Activated CD4-positive, alpha-beta T cell treated with anti-CD3 and anti-CD28 coated beads, Interleukin-2, amount 50 U/mL, for 4 hours (primary cell): ENCODE data around the gene GFOD1.
"Not testable (repeated sequence)": the region's sequence is repeated elsewhere in the genome, so short reads cannot be mapped to it uniquely, and the experiment has no call there.

ENCODE experiments used
- DNase-seq, 2 experiments: peaks; one replicate each; pipeline ENCODE4 v3.0.0-alpha.2; 2020

The GFOD1 gene

DNA sequence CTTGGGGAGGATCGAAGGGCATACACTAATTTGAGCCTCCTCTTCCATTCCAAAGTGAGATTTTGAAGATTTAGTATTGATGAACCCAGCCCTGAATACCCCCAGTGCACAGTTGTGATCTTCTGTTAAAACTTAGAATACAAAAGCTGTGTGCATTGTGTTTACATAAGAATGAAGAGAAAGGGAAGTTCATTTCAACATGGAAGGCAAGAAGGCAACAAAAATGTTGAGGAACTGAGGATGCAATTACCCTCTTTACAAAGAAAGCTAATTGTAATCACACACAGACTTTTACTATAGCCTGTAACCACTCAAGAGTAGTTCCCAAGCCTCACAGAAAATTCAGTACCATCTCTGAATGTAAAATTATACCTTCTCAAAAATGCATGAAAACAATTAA lies 49.3 kb downstream of the GFOD1 start:
- DNase-seq: no peak

DNA sequence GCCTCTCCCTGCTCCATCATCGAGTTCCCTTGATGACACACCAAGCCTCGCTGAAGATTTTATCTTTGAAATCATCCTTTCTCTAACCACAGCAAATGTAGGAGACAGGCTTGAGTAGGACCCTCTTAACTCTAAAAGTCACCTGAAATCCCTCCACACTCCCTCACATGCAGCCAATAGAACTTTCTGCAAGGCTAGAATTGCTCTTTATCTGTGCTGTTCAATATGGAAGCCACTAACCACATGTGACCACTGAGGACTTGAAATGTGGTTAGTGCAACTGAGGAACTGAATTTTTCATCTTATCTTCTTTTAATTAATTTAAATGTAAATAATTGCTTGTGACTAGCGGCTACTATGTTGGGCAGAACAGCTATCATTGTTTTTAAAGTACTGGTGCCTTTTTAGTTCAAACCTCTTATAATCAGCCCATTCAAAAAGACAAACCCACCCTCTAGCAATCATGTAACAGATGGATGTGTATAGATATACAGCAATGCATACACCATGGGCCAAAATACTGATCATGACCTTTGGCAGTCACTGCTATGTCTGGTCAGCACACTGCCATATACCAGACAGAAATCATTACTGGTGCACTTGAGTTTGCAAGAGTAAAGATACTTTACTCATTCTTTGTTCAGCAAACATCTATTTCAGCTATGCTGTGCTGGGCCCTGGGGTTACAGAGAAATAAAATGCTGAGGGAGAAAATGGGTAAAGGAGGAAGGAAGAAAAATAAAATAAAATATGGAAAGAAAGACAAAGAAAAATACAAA lies 50.0 kb downstream of the GFOD1 start:
- DNase-seq: no peak

DNA sequence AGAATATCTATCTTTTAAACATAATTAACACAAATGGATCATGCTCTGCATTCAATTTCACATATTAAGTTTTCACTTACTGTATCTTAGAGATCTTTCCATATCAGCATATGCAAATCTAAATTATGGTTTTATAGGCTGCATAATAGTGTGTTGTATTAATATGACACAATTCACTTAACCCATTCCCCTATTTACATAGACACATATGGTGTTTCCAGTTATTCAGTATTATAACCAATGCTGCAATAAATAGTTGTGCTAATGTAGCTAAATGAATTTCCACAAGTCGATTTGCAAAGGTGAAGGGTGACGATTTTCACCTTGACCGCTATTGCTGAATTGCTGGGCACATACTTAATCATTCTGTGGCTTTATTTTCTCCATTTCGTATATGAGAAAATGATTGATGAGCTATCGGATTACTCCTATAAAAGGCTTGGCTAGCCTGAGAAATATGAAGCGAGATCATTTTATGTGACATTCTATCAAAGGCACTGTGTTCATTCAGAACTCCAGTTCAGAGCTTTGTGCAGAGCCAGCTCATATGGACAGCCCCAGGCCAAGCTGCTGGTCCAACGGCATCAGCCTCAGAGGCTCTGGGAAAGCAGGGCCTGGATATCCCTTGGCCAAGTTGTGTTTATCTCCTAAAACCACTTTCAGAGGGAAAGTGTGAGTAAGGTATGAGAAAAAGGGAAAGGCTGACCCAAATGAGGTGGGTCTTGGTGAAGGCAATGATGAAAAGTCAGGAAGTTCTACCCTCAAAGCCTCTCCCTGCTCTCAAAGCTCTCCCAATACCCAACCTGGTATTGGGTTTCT lies 50.8 kb downstream of the GFOD1 start:
- no peak for DNase-seq

DNA sequence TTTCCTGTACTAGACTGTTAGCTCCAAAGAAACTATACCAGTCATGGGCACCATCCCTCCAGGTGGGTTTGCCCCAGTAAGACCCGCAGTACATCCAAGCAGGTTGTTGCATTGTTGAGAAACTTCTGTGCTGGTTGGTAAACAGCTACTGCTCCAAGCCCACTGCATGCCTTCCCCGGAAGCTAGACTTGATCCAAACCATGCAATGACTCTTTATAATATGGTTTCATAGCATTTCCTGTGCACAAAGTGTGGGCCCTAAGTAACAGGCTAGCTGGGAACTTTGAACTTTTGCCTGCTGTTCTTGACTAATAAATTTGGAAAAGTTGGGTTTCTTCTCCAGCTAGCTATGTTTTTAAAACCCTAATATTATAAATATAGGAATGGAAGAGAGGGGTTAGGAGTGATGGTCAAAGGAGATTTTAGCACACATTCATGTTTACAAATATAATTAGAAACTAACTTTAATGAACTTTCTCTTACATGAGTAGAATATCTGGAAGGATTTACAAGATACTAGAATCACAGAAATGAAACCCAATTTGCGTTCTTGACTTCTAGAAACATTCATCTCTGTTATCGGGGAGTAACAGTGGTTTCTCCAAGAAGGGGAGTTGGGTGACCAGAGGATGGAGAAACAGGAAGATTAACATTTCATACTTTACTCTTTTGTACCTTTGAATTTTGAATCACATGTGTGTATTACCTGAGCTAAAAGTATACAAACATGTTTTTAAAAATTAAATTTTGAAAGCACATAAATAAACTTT lies 51.7 kb downstream of the GFOD1 start:
- no peak for DNase-seq

DNA sequence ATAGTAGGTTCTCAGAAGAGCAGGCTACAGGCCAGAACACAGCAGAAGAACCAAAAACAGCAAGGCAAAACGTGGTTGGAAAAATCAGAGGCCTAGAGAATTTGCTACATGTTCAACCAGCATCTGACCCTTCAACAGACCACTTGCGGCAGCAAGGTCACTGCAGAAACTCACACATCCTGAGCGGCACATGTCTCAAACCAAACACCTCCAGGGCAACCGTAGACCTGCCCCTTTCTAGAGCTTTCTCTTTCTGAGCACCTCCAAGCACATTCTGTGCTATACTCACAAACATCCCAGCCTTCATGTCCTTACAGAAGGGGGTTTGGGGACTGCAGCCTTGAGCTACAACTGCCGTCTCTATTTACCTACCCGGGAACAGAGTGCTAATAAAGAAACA lies 52.6 kb downstream of the GFOD1 start:
- DNase-seq: no peak

DNA sequence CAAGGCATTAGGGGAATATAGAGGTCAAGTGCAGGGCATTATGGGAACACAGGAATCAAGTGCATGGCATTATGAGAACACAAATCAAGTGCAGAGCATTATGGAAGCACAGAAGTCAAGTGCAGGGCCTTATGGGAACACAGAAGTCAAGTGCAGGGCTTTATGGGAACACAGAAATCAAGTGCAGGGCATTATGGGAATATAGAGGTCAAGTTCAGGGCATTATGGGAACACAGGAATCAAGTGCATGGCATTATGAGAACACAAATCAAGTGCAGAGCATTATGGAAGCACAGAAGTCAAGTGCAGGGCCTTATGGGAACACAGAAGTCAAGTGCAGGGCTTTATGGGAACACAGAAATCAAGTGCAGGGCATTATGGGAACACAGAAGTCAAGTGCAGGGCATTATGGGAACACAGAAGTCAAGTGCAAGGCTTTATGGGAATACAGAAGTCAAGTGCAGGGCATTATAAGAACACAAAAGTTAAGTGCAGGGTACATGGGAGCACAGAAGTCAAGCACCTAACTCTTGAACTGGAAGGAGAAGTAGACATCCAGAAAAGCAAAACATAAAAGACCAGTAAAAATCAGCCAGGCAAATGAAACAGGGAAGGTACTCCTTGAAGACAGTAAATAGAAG lies 53.1 kb downstream of the GFOD1 start:
- not testable (repeated sequence) for DNase-seq

DNA sequence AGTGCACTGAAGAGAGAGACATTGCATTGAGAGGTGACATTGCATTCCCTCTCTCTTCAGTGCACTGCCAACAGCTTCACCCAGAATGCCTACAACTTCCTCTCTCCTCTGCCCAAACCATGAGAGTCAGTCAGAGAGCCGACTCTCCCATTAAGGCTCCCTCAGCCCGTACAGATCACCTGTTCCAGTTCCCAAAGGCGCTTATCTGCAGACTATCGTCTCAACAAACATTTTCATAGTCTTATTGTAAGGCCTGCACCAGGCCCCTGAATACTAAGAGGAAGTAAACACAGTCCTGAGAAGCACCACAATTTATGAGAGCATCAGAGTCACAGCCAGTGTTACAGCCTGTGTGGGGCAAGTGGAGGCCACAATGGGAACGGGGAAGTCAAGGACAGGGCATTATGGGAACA lies 53.7 kb downstream of the GFOD1 start:
- DNase-seq: no peak

DNA sequence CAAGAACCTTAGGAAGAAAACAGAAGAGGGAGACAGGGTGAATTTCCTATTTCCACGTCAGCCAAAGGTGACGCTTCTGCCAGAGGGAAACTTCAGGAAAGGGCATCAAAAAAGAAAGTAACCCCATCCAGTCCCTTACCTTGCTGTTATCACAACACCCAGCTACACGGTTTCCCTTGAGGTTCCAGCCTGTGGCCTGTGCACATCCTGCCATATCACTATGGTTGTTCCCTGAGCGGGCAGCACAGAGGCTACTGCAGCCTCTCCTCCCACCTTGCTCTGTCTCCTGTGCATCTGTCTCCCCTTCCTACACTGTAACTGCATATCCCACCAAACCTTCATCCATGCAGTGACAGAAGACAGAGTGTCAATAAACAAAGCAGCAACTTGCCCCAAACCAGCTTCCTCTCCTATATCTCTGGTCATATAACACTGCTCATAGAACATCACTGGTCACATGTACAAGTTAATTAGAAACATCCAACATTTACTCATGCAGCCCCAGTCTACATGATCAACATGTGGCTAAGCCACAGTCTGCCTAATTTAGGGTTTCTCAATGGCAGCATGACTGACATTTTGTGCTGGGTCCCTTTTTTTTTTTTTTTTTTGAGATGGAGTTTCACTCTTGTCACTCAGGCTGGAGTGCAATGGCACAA lies 54.7 kb downstream of the GFOD1 start:
- no peak for DNase-seq

DNA sequence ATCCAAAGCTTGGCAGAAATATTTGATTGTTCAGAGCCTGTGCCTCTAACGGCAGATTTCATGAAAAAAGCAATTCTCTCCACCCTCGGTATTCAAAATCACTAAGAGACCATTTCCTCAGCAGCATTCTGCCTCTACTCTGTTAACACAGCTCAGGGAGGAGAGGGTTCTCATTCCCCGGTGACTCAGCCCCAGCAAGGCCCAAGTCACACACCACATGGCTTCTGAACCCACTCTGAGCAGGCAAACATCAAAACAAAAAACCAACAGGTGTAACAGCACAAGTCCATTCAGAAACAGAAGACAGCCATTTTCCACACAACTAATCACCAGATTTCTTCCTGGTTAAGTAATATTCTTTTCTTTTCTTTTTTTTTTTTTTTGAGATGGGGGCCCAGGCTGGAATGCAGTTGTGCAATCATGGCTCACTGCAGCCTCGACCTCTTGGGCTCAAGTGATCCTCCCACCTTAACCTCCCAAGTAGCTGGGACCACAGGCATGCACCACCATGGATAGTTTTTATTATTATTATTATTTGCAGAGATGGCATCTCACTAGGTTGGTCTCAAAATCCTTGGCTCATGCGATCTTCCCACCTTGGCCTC lies 55.4 kb downstream of the GFOD1 start:
- DNase-seq: peak in 1 of 2 experiments; percentile 27

DNA sequence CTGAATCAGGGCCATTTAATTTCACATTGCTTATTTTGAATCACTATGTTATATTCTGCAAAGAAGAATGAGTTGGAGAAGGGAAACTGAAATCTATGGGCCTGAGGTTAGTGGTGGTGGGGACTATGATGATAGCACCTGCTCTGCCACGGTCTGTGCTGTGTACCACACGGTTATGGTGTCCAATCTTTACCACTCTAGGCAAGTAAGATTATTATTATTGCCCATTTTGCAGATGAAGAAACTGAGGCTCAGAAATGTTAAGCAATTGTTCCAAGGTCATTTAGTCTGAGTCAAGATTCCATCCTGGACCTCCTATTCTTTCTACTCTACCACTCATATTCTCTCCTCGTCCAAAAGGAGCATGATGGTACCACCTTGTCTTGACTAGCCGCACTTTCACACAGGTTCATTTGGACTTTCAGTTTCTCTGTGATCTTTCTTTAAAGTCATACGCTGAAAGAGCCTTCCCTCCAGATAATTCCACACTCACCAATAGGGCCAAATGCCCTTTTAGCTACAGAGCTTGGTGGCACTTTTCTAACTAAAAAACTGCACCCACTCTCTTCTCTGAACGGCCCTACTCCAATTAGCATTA lies 56.2 kb downstream of the GFOD1 start:
- no peak for DNase-seq

DNA sequence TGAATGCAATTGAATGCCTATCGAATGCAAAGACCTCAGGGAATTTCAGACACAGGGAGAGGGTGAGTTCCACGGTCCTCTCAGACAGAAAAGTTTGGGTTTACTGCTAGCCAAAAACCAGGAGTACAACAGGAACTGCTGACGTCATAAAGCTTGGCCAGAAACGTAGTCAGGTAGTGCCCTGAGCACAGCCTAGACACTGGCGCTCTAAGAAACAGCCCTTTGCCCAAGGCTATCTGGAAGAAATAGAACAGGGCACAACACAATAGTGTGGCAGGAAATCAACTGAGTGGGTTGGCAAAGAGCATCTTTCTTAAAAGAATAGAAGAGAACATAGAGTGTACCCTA lies 58.0 kb downstream of the GFOD1 start:
- no peak for DNase-seq

DNA sequence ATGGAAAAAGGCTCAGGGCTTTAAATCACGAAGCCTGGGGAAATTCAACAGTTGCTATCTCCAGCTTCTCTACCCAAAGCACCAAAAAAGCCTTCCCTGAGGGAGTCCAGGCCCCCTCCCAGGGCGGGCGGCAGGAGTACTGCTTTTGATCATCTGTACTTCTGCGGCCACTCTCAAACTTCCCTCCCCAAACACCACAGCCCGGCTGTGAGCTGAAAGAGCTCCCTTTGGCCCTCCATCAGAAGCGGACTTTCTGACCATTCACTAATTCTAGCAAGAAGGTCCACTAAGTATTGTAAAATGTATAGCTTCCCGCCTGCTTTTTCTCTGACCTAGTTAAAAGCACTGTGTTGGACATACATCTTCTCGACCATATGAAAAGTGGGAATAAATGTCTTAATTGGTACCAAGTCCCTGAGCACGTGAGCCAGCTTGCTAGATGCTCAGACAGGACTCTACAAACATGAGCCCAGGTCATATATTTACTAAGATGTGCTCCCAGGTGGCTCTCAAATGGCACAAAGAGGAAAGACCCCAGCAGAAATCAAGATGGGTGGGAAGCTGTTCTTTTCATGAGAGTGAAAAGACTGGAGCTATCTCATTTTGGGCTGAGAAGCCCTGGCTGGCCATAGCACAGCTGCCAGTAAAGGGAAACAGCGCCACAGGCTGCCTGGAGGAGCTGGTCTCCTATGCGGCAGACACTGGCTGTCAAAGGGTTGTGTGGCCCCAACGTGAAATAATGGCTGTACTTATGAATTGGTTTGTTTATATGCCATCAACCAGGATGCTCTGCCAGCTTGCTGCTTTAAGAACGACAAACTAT lies 58.6 kb downstream of the GFOD1 start:
- no peak for DNase-seq

DNA sequence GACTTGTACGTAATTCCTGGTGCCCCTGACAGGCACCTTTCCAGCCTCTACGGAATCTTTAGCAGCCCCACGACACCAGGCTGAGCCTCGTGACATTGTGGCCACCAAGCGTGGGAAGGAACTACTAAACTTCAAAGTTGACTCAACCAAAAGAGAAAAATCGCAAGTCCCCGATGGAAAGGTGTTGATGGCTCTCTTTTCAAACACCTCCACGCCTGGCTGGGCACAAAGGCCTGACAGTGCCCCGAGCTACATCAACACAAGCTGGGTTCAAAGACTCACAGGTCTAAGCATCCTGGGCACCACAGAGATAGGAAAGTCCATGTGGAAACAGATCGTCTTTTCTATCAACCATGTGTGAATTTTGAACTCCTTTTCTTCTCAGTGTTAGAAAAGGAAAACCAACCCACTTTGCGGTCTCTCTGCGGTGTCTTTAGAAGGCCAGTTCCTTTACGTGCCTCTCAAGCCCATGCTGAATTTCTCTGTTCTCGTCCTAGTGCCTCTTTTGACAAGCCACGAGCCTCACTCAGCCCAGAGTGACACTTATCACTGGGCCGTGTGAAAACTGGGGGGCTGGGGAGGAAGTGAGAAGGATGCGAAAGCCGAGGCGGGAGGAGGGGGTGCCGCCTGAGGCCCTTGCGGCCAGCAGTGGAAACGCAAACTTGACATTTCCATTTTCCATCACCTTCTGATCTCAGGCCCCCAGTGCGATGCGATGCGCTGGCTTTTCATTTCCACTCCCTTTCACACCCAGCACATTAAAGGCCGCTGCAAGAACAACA lies 59.4 kb downstream of the GFOD1 start:
- DNase-seq: peak; percentile 58 to 65

DNA sequence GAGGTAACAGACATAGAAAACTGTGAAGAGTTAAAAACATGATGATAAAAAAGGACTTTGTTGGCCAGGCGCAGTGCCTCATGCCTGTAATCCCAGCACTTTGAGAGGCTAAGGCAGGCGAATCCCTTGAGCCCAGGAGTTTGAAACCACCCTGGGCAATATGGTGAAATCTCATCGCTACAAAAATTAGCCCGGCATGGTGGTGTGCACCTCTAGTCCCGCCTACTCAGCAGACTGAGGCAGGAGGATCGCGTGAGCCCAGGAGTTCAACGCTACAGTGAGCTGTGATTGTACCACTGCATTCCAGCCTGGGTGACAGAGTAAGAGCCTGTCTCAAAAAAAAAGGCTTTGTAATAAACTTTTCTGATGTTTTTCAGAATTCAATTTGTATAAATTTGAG lies 60.1 kb downstream of the GFOD1 start:
- DNase-seq: no peak

DNA sequence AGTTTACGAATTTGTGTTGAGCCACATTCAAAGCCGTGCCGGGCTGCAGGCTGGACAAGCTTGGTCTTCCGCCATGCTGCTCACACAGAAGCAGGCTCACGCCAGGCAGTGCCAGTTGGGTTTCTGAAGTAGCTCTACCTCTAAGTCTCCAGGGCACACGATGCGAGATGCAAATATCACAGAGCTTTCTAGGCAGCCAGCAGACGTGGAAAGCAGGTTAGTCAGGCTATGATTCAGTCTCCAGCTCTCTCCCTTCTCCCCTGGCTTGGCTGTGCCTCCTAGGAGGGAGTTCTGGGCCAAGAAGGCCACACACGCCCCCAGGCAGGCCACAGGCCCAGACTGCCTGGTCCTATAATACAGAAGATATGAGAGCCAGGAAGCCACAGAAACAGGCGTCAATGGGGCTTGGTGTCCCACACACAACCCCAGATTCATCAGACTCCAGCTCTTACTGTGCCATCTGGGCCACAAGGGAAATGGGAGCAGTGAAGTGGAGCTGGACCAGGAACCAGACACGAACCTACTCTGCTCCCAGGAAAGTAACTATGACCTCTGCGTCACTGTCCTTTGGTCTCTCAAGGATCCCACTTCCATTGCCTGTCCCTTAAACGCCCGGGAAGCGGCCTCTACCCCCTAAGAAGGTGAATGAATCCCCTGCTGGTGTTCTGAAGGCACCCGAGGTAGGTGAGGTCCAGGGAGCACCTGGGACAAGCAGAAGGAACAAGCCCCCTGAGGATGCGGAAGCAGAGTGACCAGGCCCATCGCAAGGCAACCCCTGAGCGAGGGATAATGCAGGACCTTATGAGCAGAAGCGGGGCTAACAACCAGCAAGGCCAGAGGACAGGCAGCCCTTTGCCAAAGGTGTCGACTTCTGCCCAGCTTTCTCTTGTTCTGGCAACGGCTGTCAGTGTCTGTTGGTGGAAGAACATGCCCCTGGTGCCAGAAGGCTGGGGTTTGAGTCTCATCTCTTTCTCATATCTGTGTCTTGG lies 61.2 kb downstream of the GFOD1 start:
- no peak for DNase-seq

DNA sequence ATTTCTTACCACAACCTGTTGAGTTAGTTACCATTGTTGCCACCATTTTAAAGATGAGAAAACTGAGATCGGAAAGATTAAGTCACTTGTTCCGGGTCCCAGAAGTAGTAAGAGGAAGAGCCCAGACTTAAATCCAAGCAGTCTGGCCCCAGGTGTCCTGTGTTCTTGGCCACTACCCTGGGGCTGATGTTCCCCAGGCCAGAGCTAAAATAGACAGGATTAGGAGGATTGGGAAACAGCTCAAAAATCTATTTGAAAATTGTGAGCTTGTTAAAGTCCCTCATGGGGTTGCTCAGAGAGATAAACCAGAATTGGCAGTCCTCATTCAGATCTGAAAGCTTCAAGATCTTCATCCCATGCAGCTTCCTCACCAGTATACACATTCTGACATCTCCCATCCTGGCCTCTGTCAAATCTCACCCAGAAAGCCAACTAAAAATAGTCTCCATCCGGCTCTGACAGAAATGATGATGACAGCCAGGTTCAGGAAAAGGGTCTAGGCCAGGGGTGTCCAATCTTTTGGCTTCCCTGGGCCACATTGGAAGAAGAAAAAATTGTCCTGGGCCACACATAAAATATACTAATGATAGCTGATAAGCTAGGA lies 62.0 kb downstream of the GFOD1 start:
- DNase-seq: no peak

DNA sequence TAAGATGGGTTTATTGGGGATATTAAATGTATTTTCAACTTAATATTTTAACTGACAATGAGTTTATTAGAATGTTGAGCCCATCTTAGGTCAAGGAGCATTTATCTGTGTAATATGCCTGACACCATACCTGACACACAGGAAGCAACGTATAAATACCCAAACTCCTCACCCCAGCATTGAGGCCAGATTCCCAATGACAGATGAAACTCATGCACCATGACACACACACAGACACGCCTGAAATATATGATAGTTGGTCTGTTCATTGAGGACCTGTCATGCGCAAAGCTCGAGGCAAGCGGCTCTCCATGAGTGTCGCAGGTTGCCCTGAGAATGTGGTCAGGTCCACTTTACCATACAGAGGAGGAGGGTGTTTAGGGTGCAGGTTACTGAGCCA lies 64.1 kb downstream of the GFOD1 start:
- DNase-seq: no peak

DNA sequence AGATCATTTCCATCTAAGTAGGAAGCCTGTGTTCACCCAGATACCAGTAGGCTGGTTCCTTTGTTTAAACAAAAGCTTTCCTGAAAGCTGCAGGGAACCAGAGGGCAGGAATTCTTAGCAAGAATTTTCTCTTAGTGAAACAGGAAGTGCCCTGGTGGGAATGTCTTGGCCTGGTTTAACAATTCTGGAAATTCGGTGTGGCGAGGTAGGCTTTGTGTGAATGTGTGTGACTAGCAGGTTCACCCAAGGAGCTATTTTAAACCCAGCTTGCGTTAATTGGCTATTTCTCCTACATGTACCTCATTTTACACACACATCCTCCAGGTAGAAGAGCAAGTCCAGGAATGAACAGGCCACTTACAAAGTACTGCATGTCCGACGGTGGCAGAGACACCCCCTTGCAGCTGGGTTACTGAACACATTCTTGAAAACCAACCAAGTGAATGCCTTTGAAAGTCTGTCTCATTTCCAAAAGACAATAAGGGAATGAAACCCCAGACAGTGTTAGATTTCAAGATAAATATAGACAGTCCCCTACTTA lies 64.6 kb downstream of the GFOD1 start:
- DNase-seq: no peak
